ENCODE results near the gene AZIN2. TPM values are rescaled to one million over a fixed set of nuclear protein-coding genes. Genes with fewer than 3 reads are reported as not detected.

Gene AZIN2
- total RNA-seq, 1 experiment from 2014 or later = 0.39 TPM

- Histone ChIP-seq H2BK20ac (ENCODE audit: low read depth, low read length, poor library complexity, severe bottlenecking) (no peak overlapping the region), H2AFZ (ENCODE audit: low read length) (no peak overlapping the region), H3K56ac (ENCODE audit: insufficient read length, low read depth, low read length) (no peak overlapping the region), H3K4ac (ENCODE audit: low read depth, low read length) (no peak overlapping the region), H2BK5ac (ENCODE audit: insufficient read length, low read length) (no peak overlapping the region), H4K8ac (replicated peaks; ENCODE audit: insufficient read length, low read depth, low read length) (no peak overlapping the region), H4K5ac (ENCODE audit: insufficient read length, low read depth, low read length) (no peak overlapping the region), H3K9me3 (ENCODE audit: control insufficient read depth, low read depth, low read length) (no peaks in the 10 kb centered on the region), H2BK12ac (ENCODE audit: insufficient read length, low read depth, low read length) (no peak overlapping the region), H3K27me3 (ENCODE audit: insufficient read depth, low read length) (no peaks in the 10 kb centered on the region), H3K23me2 (ENCODE audit: insufficient read length, low read depth, low read length, poor library complexity, severe bottlenecking) (no peaks in the 10 kb centered on the region), H3K27ac (ENCODE audit: insufficient read length, low read depth, low read length) (no peak overlapping the region), H2AK5ac (ENCODE audit: insufficient read length, low read length) (no peak overlapping the region), H3K4me1 (ENCODE audit: insufficient read depth, low read length) (peaks cover 4% of the 10 kb centered on the region; the same call in 1 of the 2 replicates), H3K79me2 (ENCODE audit: insufficient read depth, low read length) (no peaks in the 10 kb centered on the region), H3K23ac (ENCODE audit: insufficient read length, low read depth, low read length) (no peak overlapping the region), H3K14ac (ENCODE audit: insufficient read depth, low read length) (no peak overlapping the region), H3K9ac (ENCODE audit: extremely low read depth, insufficient read length, low read length) (no peak overlapping the region), H3T11ph (ENCODE audit: low read length) (no peak overlapping the region), H2BK120ac (ENCODE audit: low read depth, low read length, poor library complexity, severe bottlenecking) (no peak overlapping the region), H4K91ac (ENCODE audit: insufficient read length, low read depth, low read length) (no peak overlapping the region), H4K20me1 (ENCODE audit: control insufficient read depth, insufficient read depth, insufficient read length) (no peaks in the 10 kb centered on the region), H3K79me1 (ENCODE audit: insufficient read depth, low read depth, low read length, poor library complexity, severe bottlenecking) (no peaks in the 10 kb centered on the region), H2BK15ac (ENCODE audit: low read depth, low read length) (no peak overlapping the region), H3K4me2 (ENCODE audit: insufficient read depth, insufficient read length, low read length) (no peak overlapping the region), H3K18ac (ENCODE audit: insufficient read length, low read depth, low read length) (no peak overlapping the region)
- Mint-ChIP-seq H3K36me3 (ENCODE audit: insufficient read depth in 1 of 3, low read depth in 3 of 3) (peaks cover 3 to 9% (median 5%) of the 10 kb centered on the region in 3 experiments), H3K9me3 (peaks cover 14 to 15% of the 10 kb centered on the region in 2 experiments), H3K27ac (no peak overlapping the region), H3K27me3 (ENCODE audit: low read depth) (peaks cover 2% of the 10 kb centered on the region; the same call in 1 of the 2 replicates), H3K4me3 (no peak overlapping the region), H3K4me1 (peaks cover 7 to 8% of the 10 kb centered on the region in 2 experiments)
- peak; percentile 25; the same call in 1 of the 3 replicates for TF ChIP-seq CTCF (conservative IDR thresholded peaks at IDR 0.05)
- WGBS (ENCODE audit: extremely low coverage, insufficient read length, low lambda C conversion rate) = no CpG with 5 or more reads among the region's 17 CpGs
- no peak for DNase-seq
These were observed 30.5 kb upstream of the AZIN2 start for GRCh38 chr1:33050221-33051076.

Data from H9 (cell line).